ENCODE measurements around the gene MRPL12.

DNA sequence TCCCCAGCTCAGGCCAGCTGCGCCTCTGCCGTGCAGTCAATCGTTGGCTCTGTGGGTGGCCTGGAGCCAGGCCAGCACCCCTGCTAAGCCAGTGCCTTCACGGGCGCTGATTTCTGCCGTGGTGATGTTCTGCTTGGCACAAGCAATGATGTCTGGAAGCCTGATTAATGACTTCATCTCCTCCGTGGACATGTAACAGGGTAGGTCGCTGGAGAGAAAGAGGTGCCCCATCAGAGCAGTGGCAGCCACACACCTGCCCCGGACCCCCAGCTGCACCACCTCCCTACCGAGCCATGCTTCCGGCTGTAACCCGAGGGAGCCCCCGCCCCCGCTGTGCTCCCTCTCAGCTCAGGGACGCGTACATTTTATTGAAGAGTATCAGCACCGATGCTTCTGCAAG is 21.5 kb upstream of the MRPL12 start:
- TF ChIP-seq, protein P1, sequence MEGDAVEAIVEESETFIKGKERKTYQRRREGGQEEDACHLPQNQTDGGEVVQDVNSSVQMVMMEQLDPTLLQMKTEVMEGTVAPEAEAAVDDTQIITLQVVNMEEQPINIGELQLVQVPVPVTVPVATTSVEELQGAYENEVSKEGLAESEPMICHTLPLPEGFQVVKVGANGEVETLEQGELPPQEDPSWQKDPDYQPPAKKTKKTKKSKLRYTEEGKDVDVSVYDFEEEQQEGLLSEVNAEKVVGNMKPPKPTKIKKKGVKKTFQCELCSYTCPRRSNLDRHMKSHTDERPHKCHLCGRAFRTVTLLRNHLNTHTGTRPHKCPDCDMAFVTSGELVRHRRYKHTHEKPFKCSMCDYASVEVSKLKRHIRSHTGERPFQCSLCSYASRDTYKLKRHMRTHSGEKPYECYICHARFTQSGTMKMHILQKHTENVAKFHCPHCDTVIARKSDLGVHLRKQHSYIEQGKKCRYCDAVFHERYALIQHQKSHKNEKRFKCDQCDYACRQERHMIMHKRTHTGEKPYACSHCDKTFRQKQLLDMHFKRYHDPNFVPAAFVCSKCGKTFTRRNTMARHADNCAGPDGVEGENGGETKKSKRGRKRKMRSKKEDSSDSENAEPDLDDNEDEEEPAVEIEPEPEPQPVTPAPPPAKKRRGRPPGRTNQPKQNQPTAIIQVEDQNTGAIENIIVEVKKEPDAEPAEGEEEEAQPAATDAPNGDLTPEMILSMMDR (IDR thresholded peaks at IDR 0.05) = no peak
- no peak for TF ChIP-seq POLR2AphosphoS5 (IDR thresholded peaks at IDR 0.05)
- no peak for TF ChIP-seq POLR2A (IDR thresholded peaks at IDR 0.05)

Measured in upper lobe of left lung (tissue), 4 donors.